Neural progenitor cell (in vitro differentiated cells): ENCODE data around the gene TMEM229B. TPM values are rescaled to one million over a fixed set of nuclear protein-coding genes. Genes with fewer than 3 reads are reported as not detected.

Experiments
- DNase-seq: peaks from one replicate; pipeline ENCODE4 v3.0.0-alpha.2; 2016; ENCODE audit warnings: low spot score
- H2AFZ ChIP-seq: fragments of 200-600 bp; sonication (generic); replicated peaks from 2 replicates; pipeline ENCODE4 v1.6.1; 2016; ENCODE audit warnings: antibody characterized with exemption
- H3F3A ChIP-seq: fragments of 200-600 bp; sonication (generic); 2 replicates; pipeline ENCODE4 v1.6.1; 2016; ENCODE audit warnings: antibody characterized with exemption, low read depth
- H3K27ac ChIP-seq: fragments of 200-600 bp; sonication (generic); 2 replicates; pipeline ENCODE4 v1.5.1; 2016; ENCODE audit warnings: mild to moderate bottlenecking
- H3K27me3 ChIP-seq: fragments of 200-600 bp; sonication (generic); 2 replicates; pipeline ENCODE4 v1.6.1; 2016; ENCODE audit warnings: mild to moderate bottlenecking, moderate library complexity
- H3K36me3 ChIP-seq: fragments of 200-600 bp; sonication (generic); 2 replicates; pipeline ENCODE4 v1.5.1; 2016
- H3K4me1 ChIP-seq: fragments of 200-600 bp; sonication (generic); 2 replicates; pipeline ENCODE4 v1.6.1; 2016; ENCODE audit warnings: mixed run types
- H3K4me2 ChIP-seq: fragments of 200-600 bp; sonication (generic); 2 replicates; pipeline ENCODE4 v1.6.1; 2016
- H3K4me3 ChIP-seq: fragments of 200-600 bp; sonication (generic); 2 replicates; pipeline ENCODE4 v1.5.1; 2016
- H3K79me2 ChIP-seq: fragments of 200-600 bp; sonication (generic); 2 replicates; pipeline ENCODE4 v1.6.1; 2016; ENCODE audit warnings: low read depth
- H3K9ac ChIP-seq: fragments of 200-600 bp; sonication (generic); 2 replicates; pipeline ENCODE4 v1.6.1; 2016
- H3K9me3 ChIP-seq: fragments of 200-600 bp; sonication (generic); 2 replicates; pipeline ENCODE4 v1.5.1; 2016; ENCODE audit warnings: low read depth
- H4K20me1 ChIP-seq: fragments of 200-600 bp; sonication (generic); 2 replicates; pipeline ENCODE4 v1.6.1; 2016; ENCODE audit warnings: low read depth
- H3K27ac Mint-ChIP-seq: 3 replicates; pipeline ENCODE4 v1.8.0; 2021; ENCODE audit warnings: mixed read lengths
- H3K27me3 Mint-ChIP-seq: 2 replicates; pipeline ENCODE4 v1.8.0; 2022; ENCODE audit warnings: low read depth, mild to moderate bottlenecking, inconsistent platforms, moderate library complexity, mixed read lengths; ENCODE audit not compliant: insufficient read depth
- H3K36me3 Mint-ChIP-seq: 3 replicates; pipeline ENCODE4 v1.8.0; 2021; ENCODE audit warnings: mixed read lengths
- H3K4me1 Mint-ChIP-seq: 3 replicates; pipeline ENCODE4 v1.8.0; 2021; ENCODE audit warnings: mixed read lengths
- H3K4me3 Mint-ChIP-seq: 3 replicates; pipeline ENCODE4 v1.8.0; 2021; ENCODE audit warnings: mild to moderate bottlenecking, moderate library complexity, mixed read lengths
- H3K9me3 Mint-ChIP-seq: 3 replicates; pipeline ENCODE4 v1.8.0; 2020; ENCODE audit warnings: mixed read lengths
- CTCF ChIP-seq: fragments of 200-600 bp; sonication (generic); IDR thresholded peaks from 2 replicates; pipeline ENCODE4 v1.5.1; 2017; ENCODE audit warnings: antibody characterized with exemption, mild to moderate bottlenecking
- EZH2 ChIP-seq: fragments of 200-600 bp; sonication (generic); IDR thresholded peaks from 2 replicates; pipeline ENCODE4 v1.6.1; 2017; ENCODE audit warnings: antibody characterized with exemption, mild to moderate bottlenecking, moderate library complexity
- EZH2phosphoT487 ChIP-seq: fragments of 200-600 bp; sonication (generic); IDR thresholded peaks from 2 replicates; pipeline ENCODE4 v1.6.1; 2017; ENCODE audit warnings: antibody characterized with exemption
- total RNA-seq: library from RNA; depleted of rRNA; stranded (reverse); fragments of >200 nt; gene quantifications from 2 replicates; pipeline ENCODE4 v1.2.3, GENCODE V29; 2015; ENCODE audit warnings: low replicate concordance

The TMEM229B gene
- total RNA-seq, 1 donor from 2014 or later = not detected

DNA sequence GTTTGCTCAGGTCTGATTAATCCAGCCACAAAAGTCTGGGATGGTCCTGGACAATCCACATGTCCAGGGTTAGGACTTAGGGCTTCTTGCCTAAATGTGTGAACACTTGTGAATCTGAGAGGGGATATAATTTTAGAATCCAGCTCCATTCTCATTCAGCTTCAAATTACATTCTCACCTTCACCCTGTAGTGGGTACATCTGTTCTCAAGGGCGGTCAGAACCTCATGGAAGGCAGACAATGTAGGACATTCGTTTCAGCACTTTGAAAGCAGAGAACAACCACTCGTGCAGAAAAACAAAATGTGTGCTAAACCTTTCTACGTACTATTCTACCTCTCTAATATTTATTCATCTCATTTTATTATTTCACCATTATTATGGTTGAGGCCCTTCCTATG, 1.2 kb downstream of the TMEM229B start:
- H2AFZ ChIP-seq = no peak overlapping the region
- no peak overlapping the region for H3K4me2 ChIP-seq
- DNase-seq = no peak
- no peak overlapping the region for H3K4me3 ChIP-seq
- no peaks in the 10 kb centered on the region for H3K36me3 Mint-ChIP-seq
- no peaks in the 10 kb centered on the region for H3F3A ChIP-seq
- no peaks in the 10 kb centered on the region for H3K27me3 ChIP-seq
- H3K9me3 Mint-ChIP-seq = peaks cover 6% of the 10 kb centered on the region
- TF ChIP-seq CTCF = no peak
- TF ChIP-seq EZH2phosphoT487 = no peak
- TF ChIP-seq EZH2 = no peak
- no peaks in the 10 kb centered on the region for H3K36me3 ChIP-seq
- H3K4me3 Mint-ChIP-seq = no peak overlapping the region
- peaks cover 10% of the 10 kb centered on the region for H3K4me1 ChIP-seq
- no peaks in the 10 kb centered on the region for H3K9me3 ChIP-seq
- H3K4me1 Mint-ChIP-seq = peaks cover 3% of the 10 kb centered on the region
- no peak overlapping the region for H3K27ac Mint-ChIP-seq
- H3K27me3 Mint-ChIP-seq = peaks cover 13% of the 10 kb centered on the region
- H4K20me1 ChIP-seq = no peaks in the 10 kb centered on the region
- no peak overlapping the region for H3K9ac ChIP-seq
- H3K79me2 ChIP-seq = no peaks in the 10 kb centered on the region
- H3K27ac ChIP-seq = no peak overlapping the region

DNA sequence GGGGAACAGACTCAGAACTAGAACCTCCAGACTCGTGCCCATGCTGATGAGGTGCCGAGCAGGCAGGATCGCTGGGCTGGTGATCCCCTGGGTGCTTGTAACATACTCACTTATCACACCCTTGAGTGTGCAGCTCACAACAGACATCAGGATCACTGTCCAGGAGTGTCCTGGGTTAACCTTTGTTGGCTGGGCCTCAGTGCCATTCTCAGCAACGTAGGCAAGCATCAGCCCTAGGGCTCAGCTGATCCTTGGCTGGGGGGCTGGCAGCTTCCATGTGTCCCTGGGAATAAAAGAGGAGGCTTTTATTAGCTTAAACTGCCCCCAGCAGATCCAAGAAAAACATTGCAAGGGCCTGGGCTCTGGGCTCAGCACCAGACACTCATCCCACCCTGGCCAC, 1.6 kb downstream of the TMEM229B start:
- Mint-ChIP-seq H3K27ac (peak overlapping the region; percentile 50), H3K27me3 (peaks cover 13% of the 10 kb centered on the region), H3K9me3 (peaks cover 6% of the 10 kb centered on the region), H3K36me3 (no peaks in the 10 kb centered on the region), H3K4me1 (peaks cover 3% of the 10 kb centered on the region), H3K4me3 (no peak overlapping the region)
- H4K20me1 ChIP-seq = no peaks in the 10 kb centered on the region
- H3K9ac ChIP-seq = no peak overlapping the region
- no peak overlapping the region for H3K27ac ChIP-seq
- TF ChIP-seq EZH2 (no peak), CTCF (no peak), EZH2phosphoT487 (no peak)
- H3K9me3 ChIP-seq = no peaks in the 10 kb centered on the region
- no peaks in the 10 kb centered on the region for H3F3A ChIP-seq
- no peak for DNase-seq
- no peak overlapping the region for H2AFZ ChIP-seq
- peaks cover 6% of the 10 kb centered on the region for H3K4me1 ChIP-seq
- no peak overlapping the region for H3K4me2 ChIP-seq
- H3K27me3 ChIP-seq = no peaks in the 10 kb centered on the region
- no peak overlapping the region for H3K4me3 ChIP-seq
- H3K79me2 ChIP-seq = no peaks in the 10 kb centered on the region
- no peaks in the 10 kb centered on the region for H3K36me3 ChIP-seq

GRCh38 chr14:67485501-67486095, 2.9 kb downstream of the TMEM229B start:
- H3K9ac ChIP-seq = no peak overlapping the region
- no peak for TF ChIP-seq EZH2
- TF ChIP-seq CTCF = no peak
- TF ChIP-seq EZH2phosphoT487 = no peak
- H3K27ac ChIP-seq = no peak overlapping the region
- Mint-ChIP-seq H3K4me3 (no peak overlapping the region), H3K9me3 (peaks cover 6% of the 10 kb centered on the region), H3K27me3 (peaks cover 13% of the 10 kb centered on the region), H3K36me3 (no peaks in the 10 kb centered on the region), H3K27ac (no peak overlapping the region), H3K4me1 (peaks cover 3% of the 10 kb centered on the region)
- no peak for DNase-seq
- no peak overlapping the region for H2AFZ ChIP-seq
- H3K4me3 ChIP-seq = no peak overlapping the region
- no peaks in the 10 kb centered on the region for H3K9me3 ChIP-seq
- no peaks in the 10 kb centered on the region for H3F3A ChIP-seq
- no peaks in the 10 kb centered on the region for H3K79me2 ChIP-seq
- H3K27me3 ChIP-seq = no peaks in the 10 kb centered on the region
- no peaks in the 10 kb centered on the region for H4K20me1 ChIP-seq
- no peaks in the 10 kb centered on the region for H3K36me3 ChIP-seq
- H3K4me2 ChIP-seq = no peak overlapping the region
- H3K4me1 ChIP-seq = no peaks in the 10 kb centered on the region
